Medulla oblongata (tissue), 1 donor: ENCODE data around the gene ZNF474.
A peak's percentile ranks its signal among the peaks of the same experiment; 100 is the strongest.

Source experiments
- DNase-seq: peaks from one replicate; pipeline ENCODE4 v3.0.0-alpha.2; 2015; ENCODE audit errors: extremely low spot score

The ZNF474 gene

DNA sequence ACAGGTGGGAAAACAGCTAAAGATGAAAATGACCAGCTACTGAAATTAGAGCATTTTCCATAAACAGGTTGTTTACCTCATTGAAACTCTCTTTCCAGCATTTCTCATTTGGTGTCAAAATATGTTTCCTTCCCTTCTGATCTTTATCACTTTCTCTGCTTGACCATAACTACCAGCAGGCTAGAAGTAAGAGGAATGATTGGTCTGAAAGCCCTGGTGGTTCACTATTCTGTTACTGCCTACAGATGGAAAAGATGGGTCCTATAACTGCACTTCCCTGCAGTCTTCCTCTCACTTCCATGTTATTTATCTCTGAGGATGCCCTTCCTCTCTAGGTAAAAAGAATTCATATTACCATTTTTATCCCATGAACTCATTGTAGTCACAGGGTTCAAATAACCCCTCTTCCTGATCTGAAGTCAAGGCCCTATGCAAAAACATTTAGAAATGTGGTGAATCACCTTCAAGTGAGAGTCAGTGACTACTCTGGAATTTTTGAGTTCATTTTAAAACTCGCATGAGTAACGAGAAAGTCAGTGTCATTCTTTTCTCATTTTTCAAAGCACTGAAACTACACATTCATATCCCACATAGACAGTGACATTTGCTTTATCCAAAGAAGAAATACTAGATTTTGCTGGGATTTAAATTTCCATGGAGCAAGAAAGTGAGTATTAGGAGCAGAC is 51.7 kb downstream of the ZNF474 start:
- no peak for DNase-seq

DNA sequence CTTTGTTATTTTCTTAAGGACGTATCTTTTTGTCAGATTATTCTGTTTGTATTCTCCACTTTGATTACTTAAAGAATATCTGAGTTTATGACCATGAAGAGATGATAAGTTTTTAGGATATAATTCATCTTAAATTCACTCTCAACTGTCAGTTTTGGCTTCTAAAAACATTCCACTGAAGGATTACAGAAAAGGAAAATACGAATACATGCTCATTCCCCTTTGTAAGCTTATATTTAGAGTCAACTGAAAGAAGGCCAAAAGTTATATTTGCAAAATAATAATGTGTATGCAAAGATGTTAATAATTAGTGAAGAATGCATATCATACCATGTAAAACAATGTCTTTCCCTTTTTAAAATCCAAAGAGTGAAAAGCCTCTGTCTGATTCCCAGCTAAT is 52.5 kb downstream of the ZNF474 start:
- no peak for DNase-seq

DNA sequence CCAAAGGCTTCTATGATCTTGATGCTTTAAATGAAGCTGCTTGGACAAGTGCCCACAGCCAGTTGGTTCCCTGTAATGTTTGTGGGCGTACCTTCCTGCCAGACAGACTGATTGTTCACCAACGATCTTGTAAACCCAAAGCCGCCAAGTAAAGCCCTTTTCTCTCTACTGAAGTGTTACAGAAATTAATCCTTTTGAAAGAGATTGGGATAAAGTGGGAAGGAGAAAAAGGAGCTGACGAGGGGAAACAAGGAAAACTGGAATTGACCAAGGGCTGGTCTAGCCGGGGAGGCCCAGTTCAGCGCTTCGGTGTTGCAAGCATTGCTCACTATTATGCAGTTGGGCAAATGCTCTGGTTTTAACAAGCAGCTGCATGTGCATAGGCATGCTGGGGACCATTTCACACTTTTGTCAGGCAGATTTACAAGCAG is 53.2 kb downstream of the ZNF474 start:
- peak; percentile 55 for DNase-seq

DNA sequence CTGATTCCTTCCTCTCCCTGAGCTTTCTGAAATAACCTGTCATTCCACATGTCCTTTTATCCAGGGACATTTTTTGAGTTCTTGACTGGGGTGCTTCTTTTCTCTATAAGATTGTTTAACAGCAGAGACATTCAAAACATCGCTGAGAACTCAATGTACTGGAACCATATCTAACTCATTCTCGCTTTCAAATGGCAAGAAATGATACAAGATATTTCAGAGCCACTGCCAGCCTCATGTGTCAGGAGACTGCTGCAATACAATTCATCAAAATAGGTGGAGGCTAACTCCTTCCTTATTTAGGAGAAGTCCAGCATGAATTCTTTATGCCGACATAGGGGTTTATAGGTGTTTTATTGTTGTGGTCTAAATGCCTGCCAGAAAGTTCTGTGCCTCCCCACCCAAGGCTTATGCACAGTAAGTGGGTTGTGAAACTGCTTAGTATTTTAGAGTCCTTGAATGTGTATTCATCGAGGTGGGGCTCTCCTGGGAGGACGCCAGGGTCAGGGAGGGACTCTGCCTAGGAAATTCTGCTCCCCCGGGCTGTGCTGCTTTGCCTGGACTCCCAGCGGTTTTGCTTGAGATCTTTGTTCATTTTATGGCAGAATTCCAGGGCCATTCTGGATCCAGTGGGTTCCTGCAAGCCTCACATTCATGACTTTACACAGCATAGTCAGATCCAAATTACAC is 53.9 kb downstream of the ZNF474 start:
- peak; percentile 92 for DNase-seq

DNA sequence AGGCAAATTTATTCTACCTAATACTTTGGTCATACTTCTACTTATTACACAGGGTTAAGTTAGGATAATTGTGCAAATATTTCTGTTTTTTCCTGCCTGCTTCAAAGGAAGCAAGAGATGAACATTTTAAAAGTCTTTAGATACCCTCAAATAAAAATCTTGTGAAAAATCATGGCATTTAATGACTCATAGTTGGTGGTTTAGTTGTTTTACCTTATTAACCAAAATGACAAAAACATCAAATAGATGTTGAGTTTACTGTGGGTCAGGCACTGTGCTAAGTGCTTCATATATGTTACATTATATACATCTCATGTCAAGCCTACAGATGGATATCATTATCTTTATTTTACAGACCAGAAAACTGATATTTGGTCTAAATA is 54.4 kb downstream of the ZNF474 start:
- DNase-seq, result no peak

DNA sequence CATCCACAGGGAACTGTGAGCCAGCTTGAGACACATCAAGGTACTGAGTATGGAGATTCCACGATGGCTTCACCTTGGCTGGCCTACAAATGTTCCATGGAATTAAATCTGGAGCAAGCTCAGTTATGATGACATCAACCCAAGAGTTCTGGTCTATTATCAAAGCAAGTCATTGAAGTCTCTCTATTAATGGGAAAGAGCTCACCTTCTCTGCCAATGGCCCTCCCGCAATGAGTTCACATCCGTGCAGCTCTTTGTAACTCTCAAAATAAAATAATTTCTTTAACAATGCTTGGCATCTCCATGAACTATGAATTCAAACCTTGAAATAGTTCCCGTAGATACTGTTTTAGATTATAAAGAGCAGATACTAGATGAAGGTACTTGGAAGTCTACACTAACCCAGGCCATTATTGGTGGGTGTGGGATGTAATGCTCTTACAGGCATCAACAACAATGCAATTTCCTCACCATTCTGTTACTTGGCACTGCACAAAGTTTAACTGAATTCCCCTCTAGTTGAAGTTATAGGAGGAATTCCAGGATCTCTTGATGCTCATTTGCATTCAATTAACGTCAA is 55.4 kb downstream of the ZNF474 start:
- DNase-seq, result no peak

DNA sequence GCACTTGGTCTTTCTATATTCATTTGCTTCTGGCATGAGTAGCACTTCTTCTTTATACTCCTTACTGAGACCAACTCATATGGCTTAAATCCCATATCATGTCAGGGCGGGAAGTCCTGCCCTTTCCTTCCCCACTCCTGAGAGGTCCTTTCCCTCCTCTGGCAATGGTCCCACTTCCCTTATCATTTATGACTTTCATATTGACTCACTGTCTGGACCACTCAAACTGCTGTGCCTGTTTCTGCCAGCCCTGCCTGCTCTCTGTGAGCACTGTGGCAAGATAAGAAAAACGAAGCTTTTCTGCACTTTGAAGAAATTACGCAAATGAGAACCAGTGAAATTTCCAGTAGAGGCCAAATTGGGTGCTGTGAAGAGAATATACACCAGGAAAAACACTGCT is 58.1 kb downstream of the ZNF474 start:
- no peak for DNase-seq

DNA sequence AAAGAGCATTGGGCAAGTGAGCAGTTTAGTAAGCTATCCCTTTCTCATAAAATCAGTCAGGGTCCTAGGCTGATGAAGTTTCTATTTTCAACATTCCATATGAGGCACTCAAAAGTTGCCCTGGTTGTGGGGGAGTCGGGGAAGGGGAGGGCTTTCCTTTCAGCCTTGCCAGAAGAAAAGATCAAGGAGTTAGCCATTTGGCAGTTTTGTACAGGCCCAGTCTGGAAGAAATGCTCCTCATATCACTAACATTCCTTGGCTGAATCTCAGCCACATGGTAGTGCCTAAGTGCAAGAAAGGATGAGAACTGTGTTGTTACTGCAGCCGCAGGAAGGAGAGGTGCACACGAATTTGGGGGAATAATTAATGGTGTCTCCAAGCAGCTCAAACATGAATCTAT is 60.8 kb downstream of the ZNF474 start:
- DNase-seq, result no peak

DNA sequence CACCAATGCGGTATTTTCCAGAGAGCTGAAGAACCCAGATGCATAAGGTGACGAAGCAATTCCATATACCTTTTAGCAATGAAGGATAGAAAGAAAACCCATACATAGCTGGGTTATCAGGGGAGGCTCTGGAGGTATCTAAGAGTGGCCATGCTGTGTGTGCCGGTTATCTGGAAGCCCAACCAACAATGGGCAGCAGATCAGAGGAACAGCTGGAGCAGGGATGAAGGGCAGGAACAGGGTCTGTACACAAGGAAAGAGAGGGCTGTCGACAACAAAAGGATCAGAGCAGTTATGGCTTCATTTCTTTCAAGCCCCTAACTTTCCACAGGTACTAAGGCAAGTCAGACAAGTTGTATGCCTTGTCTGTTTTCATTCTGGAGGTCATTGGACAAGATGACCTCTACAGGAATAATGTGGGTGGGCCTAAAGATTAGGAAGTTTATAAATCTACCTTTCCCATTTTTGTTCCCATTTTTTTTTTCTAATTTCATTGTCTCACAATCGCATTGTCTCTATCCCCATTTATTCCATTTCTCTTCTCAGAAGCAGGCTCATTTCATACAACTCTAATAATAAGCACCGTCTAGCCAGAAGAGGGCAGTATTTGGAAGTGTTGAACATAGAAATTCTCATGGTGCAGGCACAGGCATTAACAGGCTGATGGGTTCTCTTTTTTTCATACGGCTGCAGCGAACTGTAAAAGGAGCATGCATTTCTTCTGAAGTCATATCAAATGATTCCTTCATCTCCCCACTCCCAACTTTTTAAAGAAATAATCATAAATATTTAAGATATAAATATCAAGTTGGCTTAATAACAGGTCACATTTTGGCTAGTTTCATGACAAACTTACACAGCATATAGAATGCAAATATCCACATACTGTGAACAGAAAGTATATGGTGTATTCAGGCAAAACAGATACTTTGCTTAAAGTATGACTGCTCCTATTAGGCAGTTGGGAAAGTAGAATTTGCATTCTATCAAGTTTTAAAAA is 63.5 kb downstream of the ZNF474 start:
- DNase-seq, result peak; percentile 91

DNA sequence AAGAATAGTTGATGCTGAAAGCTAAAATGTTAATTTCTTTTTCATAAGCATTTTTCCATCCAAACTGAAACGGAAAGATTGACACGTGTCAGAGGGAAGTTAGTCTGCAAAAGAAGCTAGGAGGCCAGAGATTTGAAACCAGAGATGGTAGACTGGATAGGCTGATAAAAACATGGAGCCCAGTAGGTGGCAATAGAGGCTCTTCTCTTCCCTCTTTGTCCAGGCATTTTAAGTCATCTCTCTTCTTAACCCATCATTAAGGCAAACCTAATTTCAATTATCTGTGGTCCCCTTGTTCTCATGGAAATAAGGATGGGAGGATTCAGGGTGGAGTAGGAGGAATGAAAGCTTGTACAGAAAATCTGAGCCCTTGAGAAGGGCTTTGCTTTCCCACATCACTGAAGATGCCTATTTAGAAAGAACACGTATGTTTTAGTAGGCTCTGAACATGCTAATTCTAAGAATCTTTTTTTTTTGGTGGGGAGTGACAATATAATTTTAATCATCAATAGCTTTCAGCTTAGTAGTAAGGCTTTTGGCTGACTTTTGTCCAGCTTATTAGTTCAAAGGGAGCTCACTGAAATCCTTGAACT is 66.6 kb downstream of the ZNF474 start:
- DNase-seq, result peak; percentile 80

DNA sequence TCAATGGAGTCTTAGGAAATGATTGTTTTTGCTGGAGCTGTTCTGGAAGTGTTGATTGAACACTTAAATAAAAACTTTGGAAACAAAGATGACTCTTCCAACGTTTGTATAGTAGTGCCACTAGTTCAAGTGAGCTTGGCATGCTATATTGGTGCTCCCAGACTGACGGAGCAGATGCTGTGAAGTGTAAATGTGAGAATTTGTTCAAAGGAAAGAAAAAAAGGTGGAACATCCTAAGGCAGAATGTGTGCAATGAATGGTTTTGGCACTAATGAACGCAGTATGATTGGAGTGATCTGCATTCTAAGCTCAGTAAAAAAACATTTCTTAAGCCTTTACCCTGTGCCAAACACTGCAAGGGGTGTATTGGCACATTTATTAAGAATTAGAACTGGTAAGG is 69.8 kb downstream of the ZNF474 start:
- DNase-seq, result no peak

DNA sequence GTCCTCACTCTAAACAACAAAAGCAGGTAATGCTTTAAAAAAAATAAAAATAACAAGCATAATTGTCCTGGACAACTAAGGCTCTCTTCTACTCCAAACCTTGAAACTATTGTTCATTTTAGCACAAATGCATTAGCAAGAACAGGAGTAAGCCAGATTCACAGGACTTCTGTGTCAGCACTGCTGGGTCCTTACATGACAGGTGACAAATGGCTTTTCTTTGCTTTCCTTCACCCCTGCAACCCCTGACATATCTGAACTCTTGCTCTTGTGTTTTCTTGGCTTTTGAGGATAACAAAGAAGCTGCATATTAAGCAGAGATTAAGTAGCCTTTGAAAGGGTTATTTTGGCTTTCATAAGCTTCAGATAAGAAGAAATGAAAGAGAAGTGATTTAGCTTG is 71.1 kb downstream of the ZNF474 start:
- DNase-seq, result no peak

DNA sequence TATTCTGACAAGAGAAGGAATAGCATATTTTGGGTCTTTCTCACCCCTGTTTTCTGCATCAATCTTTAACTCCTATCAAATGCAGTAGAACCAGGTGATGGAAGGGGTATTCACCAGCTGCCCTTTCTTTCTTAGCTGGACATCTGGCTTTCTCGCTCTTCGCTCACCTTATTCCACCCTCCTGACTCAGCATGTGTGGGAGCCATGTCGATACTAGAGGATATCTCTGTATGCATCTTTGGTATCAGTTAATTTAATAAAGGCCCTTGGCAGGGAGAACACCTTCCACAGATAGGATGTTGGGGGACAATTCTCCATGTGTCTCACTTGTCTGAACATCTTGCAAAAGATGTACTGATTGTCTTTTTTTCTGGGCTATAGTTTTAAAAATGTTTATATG is 71.5 kb downstream of the ZNF474 start:
- DNase-seq, result no peak

DNA sequence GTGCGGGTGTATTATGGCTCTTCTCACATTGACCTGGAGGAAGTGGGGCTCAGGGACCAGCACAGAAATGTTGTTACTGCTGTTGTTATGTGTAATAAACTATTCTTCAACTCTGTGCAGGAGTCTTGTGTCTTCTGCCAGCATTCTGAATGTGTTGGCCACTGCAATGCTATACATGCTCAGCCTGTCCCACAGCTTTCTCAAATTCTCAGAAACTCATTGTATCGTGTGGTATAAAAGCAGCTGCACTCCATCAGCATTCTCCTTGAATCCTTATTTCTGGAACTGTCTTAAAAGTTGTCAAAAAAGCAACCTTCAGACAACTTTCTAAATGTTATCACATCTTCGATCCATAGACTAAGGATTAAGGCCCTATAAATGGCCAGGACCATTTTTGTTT is 72.0 kb downstream of the ZNF474 start:
- DNase-seq, result no peak

DNA sequence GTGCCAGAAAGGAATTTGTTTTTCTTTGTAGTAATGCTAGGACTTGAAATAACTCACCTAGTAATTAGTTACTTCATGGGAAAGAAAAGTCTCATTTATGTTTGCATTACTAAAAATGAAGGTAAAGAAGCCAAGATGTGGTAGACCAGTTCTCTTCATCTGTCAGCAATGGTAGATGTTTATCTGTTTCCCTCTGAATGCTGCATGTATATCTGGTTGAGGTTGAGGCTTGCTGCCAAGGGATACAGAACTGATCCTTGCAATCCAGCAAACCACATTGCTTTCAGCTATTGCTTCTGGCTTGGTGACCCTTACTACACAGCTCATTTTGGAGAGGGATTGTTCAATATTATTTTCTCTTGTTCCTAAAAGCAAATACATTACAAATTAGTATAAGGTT is 73.6 kb downstream of the ZNF474 start:
- DNase-seq, result no peak
